ENCODE measurements around the gene KCNH6. TPM values are rescaled to one million over a fixed set of nuclear protein-coding genes. Genes with fewer than 3 reads are reported as not detected.

The KCNH6 gene
- total RNA-seq, 3 donors from 2014 or later (not counting 1 experiment from before 2014, with no cell fraction given), result not detected

GRCh38 chr17:63516910-63517824, 6.0 kb upstream of the KCNH6 start:
- no peaks in the 10 kb centered on the region for H3K27me3 ChIP-seq (ENCODE audit: control insufficient read depth, insufficient read depth, low read length)
- Mint-ChIP-seq H3K4me1 (no peaks in the 10 kb centered on the region), H3K27ac (no peak overlapping the region), H3K27me3 (ENCODE audit: low read depth in 2 of 2) (peaks cover 7 to 10% of the 10 kb centered on the region in 2 donors), H3K4me3 (no peak overlapping the region), H3K36me3 (no peaks in the 10 kb centered on the region), H3K9me3 (no peaks in the 10 kb centered on the region)
- no peak for ATAC-seq
- H3K27ac ChIP-seq (ENCODE audit: low read length), result no peak overlapping the region
- H3K9me3 ChIP-seq (ENCODE audit: control insufficient read depth, insufficient read depth, low read length), result no peaks in the 10 kb centered on the region
- intact Hi-C loops (cut with micrococcal nuclease), result no loop called here
- no peak for TF ChIP-seq CTCF (IDR thresholded peaks at IDR 0.05)
- WGBS (ENCODE audit: insufficient coverage), result 75% methylated on average over 5 of the region's 6 CpGs
- no peak overlapping the region for H3K4me3 ChIP-seq (ENCODE audit: low read length)
- no peaks in the 10 kb centered on the region for H3K4me1 ChIP-seq (ENCODE audit: control insufficient read depth, insufficient read depth, low read length)
- no peak for DNase-seq
- H3K36me3 ChIP-seq (ENCODE audit: control insufficient read depth, insufficient read depth, low read length), result no peaks in the 10 kb centered on the region

GRCh38 chr17:63517825-63518534, 5.2 kb upstream of the KCNH6 start:
- H3K27ac ChIP-seq (ENCODE audit: low read length), result no peak overlapping the region
- TF ChIP-seq CTCF (IDR thresholded peaks at IDR 0.05), result no peak
- H3K4me3 Mint-ChIP-seq, result no peak overlapping the region
- H3K27me3 ChIP-seq (ENCODE audit: control insufficient read depth, insufficient read depth, low read length), result no peaks in the 10 kb centered on the region
- H3K4me1 Mint-ChIP-seq, result no peaks in the 10 kb centered on the region
- no peaks in the 10 kb centered on the region for H3K9me3 Mint-ChIP-seq
- no peaks in the 10 kb centered on the region for H3K4me1 ChIP-seq (ENCODE audit: control insufficient read depth, insufficient read depth, low read length)
- no peak overlapping the region for H3K27ac Mint-ChIP-seq
- peaks cover 7 to 10% of the 10 kb centered on the region in 2 donors for H3K27me3 Mint-ChIP-seq (ENCODE audit: low read depth in 2 of 2)
- intact Hi-C loops (cut with micrococcal nuclease), result no loop called here
- no peaks in the 10 kb centered on the region for H3K36me3 Mint-ChIP-seq
- H3K4me3 ChIP-seq (ENCODE audit: low read length), result no peak overlapping the region
- H3K9me3 ChIP-seq (ENCODE audit: control insufficient read depth, insufficient read depth, low read length), result no peaks in the 10 kb centered on the region
- H3K36me3 ChIP-seq (ENCODE audit: control insufficient read depth, insufficient read depth, low read length), result no peaks in the 10 kb centered on the region
- WGBS (ENCODE audit: insufficient coverage), result 77% methylated on average over 8 of the region's 8 CpGs
- DNase-seq, result no peak
- ATAC-seq, result no peak

- 76% methylated on average over 1 of the region's 1 CpG for WGBS (ENCODE audit: insufficient coverage)
- intact Hi-C loops (cut with micrococcal nuclease), result no loop called here
Measured at GRCh38 chr17:63519116-63519881, 3.9 kb upstream of the KCNH6 start.

More at GRCh38 chr17:63519116-63519881, 3.9 kb upstream of the KCNH6 start:
- H3K27me3 Mint-ChIP-seq (ENCODE audit: low read depth in 2 of 2), result peaks cover 13 to 14% of the 10 kb centered on the region in 2 donors
- no peak overlapping the region for H3K27ac Mint-ChIP-seq
- Histone ChIP-seq H3K9me3 (ENCODE audit: control insufficient read depth, insufficient read depth, low read length) (no peaks in the 10 kb centered on the region), H3K36me3 (ENCODE audit: control insufficient read depth, insufficient read depth, low read length) (no peaks in the 10 kb centered on the region), H3K27me3 (ENCODE audit: control insufficient read depth, insufficient read depth, low read length) (peaks cover 2% of the 10 kb centered on the region), H3K4me3 (ENCODE audit: low read length) (no peak overlapping the region), H3K4me1 (ENCODE audit: control insufficient read depth, insufficient read depth, low read length) (peaks cover 7% of the 10 kb centered on the region), H3K27ac (ENCODE audit: low read length) (no peak overlapping the region)
- TF ChIP-seq CTCF (IDR thresholded peaks at IDR 0.05), result no peak
- DNase-seq, result no peak
- no peak for ATAC-seq
- H3K9me3 Mint-ChIP-seq, result no peaks in the 10 kb centered on the region
- H3K4me3 Mint-ChIP-seq, result no peak overlapping the region
- peaks cover 0 to 11% of the 10 kb centered on the region in 2 donors for H3K4me1 Mint-ChIP-seq
- H3K36me3 Mint-ChIP-seq, result no peaks in the 10 kb centered on the region
